HG03442 (cell line): Measurements from ENCODE around the gene PRKAR1B.

Experiments used
- ATAC-seq: cut with Tn5 transposase; IDR thresholded peaks from one replicate; pipeline ENCODE4 v1.9.1; 2021; ENCODE audit warnings: mild to moderate bottlenecking, moderate library complexity; ENCODE audit not compliant: unreplicated experiment

The PRKAR1B gene

DNA sequence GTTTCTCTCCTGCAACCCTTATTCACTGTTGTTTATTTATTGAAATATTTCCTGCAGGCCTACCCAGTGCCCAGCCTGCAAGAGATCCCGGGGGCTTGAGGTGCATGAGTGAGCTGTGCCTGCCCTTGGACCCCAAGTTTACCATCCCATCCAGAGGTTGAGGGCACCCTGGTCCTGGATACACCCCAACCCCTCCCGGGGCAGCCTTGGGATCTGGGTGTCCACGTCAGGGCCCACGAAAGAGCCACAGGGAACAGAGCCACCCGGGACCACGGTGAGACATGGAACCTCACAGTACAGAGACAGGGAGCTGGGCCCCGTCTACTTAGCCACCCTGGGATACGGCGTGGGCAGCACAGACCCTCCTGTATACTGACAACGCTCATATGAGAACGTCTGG, 178.7 kb downstream of the PRKAR1B start:
- no peak for ATAC-seq

DNA sequence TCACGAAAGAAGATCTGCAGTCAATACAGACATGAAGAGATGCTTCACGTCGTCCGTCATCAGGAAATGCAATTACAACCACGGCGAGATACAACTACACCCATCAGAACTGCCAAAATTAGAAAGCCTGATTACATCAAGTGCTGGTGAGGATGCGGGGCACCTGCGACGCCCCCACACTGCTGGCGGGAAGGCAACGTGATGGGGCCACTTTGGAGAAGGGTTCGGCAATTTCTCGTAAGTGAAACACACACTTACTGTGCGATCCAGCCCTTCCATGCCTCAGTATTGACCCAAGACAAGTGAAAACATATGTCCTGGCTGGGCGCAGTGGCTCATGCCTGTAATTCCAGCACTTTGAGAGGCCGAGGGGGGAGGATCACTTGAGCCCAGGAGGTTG, 181.6 kb downstream of the PRKAR1B start:
- no peak for ATAC-seq

GRCh38 chr7:544338-545221, 182.5 kb downstream of the PRKAR1B start:
- no peak for ATAC-seq

DNA sequence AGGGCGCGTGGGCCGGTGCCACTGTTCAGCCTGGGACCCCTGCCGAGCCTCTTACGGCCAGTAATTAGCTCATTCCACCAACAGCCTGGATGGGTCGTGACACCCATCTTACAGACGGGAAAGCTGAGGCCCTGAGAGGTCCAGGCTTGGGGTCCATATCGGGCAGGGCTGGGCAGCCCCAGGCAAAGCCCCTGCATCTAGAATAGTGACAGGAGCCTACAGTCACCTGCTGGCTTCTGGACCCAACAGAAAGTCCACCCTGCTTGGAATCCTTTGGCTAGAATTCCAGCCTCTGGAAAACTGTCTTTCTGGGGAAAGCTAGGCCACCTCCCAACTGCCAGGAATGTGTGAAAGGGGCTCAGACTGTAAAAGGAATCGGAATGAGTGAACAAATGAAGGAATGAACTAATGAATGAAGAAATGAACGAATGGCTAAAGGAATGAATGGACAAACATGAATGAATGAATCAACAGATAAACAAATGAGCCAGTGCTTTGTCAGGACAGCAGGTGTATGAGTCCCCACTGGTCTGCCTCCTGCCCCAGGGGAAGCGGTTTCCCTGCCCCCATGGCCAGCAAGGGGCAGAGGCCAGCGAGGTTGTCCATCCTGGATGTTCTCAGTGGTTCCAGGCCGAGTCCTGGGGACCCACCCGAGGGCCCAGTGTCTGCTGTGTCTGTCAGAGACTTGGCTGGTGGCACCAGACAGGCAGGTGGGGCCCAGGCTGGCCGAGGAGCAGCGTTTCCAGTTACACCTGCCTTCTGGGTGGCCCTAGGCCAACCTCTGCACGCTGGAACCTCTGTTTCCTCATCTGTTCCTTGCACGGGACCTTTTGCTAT, 183.4 kb downstream of the PRKAR1B start:
- ATAC-seq: no peak

- no peak for ATAC-seq
Observed at GRCh38 chr7:542713-543500, 184.2 kb downstream of the PRKAR1B start.

DNA sequence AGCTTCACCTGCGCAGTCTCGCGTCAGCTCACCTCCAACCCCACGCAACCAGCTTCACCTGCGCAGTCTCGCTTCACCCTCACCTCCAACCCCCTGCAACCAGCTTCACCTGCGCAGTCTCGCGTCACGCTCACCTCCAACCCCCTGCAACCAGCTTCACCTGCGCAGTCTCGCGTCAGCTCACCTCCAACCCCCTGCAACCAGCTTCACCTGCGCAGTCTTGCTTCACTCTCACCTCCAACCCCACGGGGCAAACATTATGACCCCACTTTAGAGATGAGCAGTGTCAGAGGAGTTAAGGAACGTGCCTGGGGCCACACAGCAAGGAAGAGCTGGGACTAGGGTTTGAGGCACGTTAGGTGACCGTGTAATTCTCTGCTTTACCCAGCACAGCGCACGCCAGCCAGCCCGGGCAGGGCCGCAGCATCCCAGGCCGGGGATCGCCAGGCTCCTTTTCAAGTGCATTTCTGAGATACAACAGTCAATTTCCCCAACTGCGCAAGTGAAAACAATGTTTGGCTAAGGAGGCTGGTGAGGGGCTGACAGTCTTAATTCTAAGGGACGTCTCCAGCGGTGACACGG, 184.9 kb downstream of the PRKAR1B start:
- ATAC-seq: no peak

DNA sequence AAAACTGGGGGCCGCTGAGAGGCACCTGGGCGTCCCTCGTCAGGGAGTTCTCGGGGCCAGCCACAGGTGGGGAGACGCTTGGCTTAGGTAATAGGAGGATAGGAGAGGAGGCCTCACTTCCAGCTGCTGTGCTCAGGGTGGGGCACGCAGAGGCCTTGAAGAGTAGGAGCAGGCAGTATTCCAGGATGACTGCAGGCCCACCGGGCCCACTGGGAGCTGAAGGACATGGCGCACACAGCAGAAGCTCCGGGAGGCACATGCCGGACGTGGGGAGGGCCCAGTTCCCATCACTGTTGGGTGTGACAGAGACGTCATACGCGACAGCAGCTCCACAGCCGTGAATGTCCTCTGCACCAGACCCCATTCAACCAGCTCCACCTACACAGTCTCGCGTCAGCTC, 185.4 kb downstream of the PRKAR1B start:
- no peak for ATAC-seq

GRCh38 chr7:540997-541396, 186.1 kb downstream of the PRKAR1B start:
- no peak for ATAC-seq

DNA sequence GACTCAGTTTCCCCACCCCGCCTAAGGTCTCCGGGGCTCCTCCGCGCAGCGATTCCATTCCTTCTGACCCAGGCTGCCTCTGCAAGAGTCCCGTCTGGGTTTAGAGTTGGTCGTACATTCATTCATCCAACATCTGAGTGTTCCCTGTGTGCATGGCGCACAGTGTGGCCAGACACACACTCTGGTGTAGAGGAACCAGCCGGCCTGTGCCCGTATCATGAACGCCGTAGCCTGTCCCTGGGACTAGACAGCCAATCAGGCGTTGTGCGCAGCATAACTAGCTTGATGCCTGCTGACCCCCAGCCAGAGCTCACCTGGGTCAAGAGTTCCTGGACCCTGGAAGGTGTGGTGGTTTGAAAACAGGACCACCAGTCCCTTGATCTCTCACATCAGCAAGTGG, 186.5 kb downstream of the PRKAR1B start:
- no peak for ATAC-seq

DNA sequence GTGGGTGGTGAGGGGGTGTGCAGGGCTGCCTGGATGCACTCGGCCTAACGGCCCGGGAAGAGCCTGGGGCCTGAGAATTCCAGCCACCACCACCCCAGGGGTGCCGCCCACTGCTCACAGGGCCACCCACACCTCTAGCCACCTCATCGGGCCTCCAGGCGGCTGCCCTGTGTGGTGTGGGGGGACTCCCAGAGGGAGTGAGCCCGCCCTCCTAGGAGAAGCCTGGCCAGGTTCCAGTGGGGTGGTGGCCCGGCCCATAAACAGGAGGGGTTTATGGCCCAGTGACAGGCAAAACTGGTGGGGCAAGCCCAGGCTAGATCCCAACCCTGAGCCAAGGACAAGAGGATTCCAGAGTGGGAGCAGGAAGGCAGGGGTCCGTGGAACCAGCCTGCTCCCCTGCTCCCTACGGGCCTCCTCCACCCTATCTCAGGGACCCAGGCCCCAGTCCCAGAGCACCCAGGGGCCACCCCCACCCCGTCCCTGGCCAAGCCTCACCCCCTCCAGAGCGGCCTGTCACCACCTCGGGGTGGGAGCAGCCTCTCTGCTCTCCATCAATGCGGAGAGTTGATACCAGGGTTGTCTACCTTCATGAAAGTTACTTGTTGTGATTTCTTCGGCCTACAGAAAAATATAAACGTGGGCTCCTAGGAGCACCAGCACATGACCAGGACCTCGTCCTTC, 187.2 kb downstream of the PRKAR1B start:
- ATAC-seq: no peak

- no peak for ATAC-seq
Observed at GRCh38 chr7:538764-539685, 188.1 kb downstream of the PRKAR1B start.

DNA sequence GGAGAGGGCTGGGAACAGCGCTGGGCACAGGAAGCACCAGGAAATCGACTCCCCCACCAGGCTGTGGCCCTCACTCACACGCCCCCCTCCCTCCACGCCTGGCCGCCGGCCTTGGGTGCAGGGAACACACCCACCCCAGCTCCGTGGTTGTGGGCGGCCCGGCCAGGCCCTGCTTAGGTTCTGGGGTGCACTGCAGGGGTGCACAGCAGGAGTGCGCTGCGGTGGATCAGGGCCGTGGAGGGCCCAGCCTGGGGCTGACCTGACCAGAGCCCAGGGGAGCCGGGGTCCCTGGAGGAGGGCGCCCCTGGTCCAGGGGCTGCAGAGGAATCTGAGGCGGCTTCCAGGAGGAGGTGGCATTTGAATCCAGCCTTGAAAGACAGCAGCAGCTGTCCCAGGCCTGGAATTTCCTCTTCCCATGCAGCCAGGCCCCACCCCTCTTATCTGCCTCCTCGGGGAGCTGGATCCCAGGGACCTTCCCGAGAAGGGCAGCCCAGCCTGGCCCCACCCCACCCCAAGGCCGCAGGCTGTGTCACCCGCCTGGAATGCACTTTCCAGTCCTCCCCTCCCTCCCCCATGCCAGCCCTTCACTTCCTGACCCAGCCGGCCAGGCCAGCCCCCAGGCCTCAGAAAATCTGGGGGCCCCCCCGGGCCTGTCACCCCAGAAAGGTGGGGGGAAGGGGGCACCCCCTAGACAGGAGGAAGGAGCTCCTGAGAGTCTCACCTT, 189.0 kb downstream of the PRKAR1B start:
- no peak for ATAC-seq

GRCh38 chr7:536231-536630, 190.8 kb downstream of the PRKAR1B start:
- ATAC-seq: no peak

DNA sequence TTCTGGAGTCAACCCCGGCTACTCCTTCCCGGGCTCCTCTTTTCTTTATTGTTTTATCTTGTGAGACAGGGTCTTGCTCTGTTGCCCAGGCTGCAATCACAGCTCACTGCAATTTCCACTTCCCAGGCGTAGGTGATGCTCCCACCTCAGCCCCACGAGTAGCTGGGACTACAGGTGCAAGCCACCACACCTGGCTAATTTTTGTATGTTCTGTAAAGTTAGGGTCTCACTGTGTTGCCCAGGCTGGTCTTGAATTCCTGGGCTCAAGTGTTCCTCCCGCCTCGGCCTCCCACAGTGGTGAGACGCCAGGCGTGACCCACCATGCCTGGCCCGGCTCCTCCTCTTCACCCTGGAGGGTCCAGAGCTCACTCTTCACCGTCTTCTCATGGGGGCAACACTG, 192.1 kb downstream of the PRKAR1B start:
- ATAC-seq: no peak

DNA sequence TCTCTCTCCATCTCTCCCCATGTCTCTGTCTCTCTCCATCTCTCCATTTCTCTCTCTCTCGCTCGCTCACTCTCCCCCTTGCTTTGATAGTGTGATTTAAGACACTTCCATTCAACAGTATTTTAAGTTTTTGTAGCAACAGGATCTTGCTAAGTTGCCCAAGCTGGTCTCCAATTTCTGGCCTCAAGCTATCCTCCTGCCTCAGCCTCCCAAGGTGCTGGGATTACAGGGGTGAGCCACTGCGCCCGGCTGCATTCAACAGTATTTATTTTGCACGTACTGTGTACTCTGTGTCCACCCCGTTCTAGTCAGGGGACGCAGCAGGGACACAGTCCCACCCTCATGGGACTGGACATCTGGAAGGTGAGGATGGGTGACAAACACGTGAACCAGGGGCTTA, 193.0 kb downstream of the PRKAR1B start:
- no peak for ATAC-seq

DNA sequence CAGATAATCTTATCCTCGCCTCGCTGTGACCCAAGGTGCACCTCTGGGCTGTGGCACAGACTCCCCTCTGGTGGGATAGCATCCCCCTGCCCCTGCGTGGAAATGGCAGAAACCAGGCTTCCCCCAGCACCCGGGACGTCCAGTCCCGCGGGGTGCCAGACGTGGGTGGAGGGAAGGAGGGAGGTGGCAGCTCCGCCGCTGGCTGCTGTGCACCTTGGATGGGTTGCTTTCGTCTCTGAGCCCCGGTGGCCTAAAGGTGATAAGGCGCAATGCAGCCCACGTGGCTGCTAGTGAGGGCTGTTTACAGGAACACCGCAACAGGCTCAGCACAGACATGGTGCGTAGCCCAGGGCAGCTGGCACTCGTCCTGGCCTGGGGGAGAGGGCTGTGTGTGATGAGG, 193.8 kb downstream of the PRKAR1B start:
- no peak for ATAC-seq

GRCh38 chr7:532379-533143, 194.5 kb downstream of the PRKAR1B start:
- no peak for ATAC-seq

- ATAC-seq: no peak
Observed at GRCh38 chr7:531777-532176, 195.3 kb downstream of the PRKAR1B start.
